CD4-positive, alpha-beta T cell (primary cell): Measurements from ENCODE around the gene SFXN3. TPM values are rescaled to one million over a fixed set of nuclear protein-coding genes. Genes with fewer than 3 reads are reported as not detected.

Source experiments
- ATAC-seq: fragments of 200-7000 bp; cut with Tn5 transposase; one replicate; pipeline ENCODE4 v1.10.0; 2022; ENCODE audit warnings: mild to moderate bottlenecking; ENCODE audit not compliant: poor library complexity
- CTCF ChIA-PET: fragments of 350-600 bp; sonication (Branson Sonifier 250); formaldehyde crosslinking; loops from one replicate; lab custom pipeline; 2021; ENCODE audit warnings: antibody characterized with exemption, inconsistent platforms; lab: Charles Lee
- POLR2A ChIA-PET: fragments of 350-600 bp; sonication (Branson Sonifier 250); formaldehyde crosslinking; loops from one replicate; lab custom pipeline; 2021; ENCODE audit warnings: antibody characterized with exemption, inconsistent platforms; lab: Charles Lee
- DNase-seq, 14 experiments: peaks; one replicate each; pipeline ENCODE4 v3.0.0-alpha.2; 2013 to 2020; ENCODE audit warnings: mixed read lengths in 2 of 14
- H3K27ac ChIP-seq, 2 donors: one replicate each; pipeline versions ENCODE4 v1.5.1 to v1.7.0; 2013; ENCODE audit warnings: low read length in 2 of 2, low read depth in 1 of 2, mild to moderate bottlenecking in 1 of 2
- H3K27me3 ChIP-seq, 2 experiments: 1 replicate in 1 of 2; 2 replicates in 1 of 2; pipeline versions ENCODE4 v1.6.1 to v1.7.0; 2013; ENCODE audit warnings: low read length in 2 of 2, control low read depth in 1 of 2, mild to moderate bottlenecking in 1 of 2, moderate library complexity in 1 of 2; ENCODE audit not compliant: insufficient read depth in 2 of 2, control insufficient read depth in 1 of 2
- H3K36me3 ChIP-seq: one replicate; pipeline ENCODE4 v1.6.1; 2013; ENCODE audit warnings: low read length, control low read depth; ENCODE audit not compliant: insufficient read depth
- H3K4me1 ChIP-seq: one replicate; pipeline ENCODE4 v1.6.1; 2013; ENCODE audit warnings: low read length, control low read depth; ENCODE audit not compliant: insufficient read depth
- H3K4me3 ChIP-seq: one replicate; pipeline ENCODE4 v1.5.1; 2013; ENCODE audit warnings: mild to moderate bottlenecking, low read length, moderate library complexity
- H3K9me3 ChIP-seq, 2 experiments: 1 replicate in 1 of 2; 2 replicates in 1 of 2; pipeline versions ENCODE4 v1.6.1 to v1.7.0; 2013; ENCODE audit warnings: low read length in 2 of 2, mild to moderate bottlenecking in 2 of 2, control low read depth in 1 of 2, moderate library complexity in 1 of 2; ENCODE audit not compliant: control insufficient read depth in 1 of 2, insufficient read depth in 1 of 2
- H3K27ac Mint-ChIP-seq: one replicate; pipeline ENCODE4 v1.8.0; 2020; ENCODE audit warnings: mixed read lengths
- H3K27me3 Mint-ChIP-seq: one replicate; pipeline ENCODE4 v1.8.0; 2021; ENCODE audit warnings: mixed read lengths
- H3K36me3 Mint-ChIP-seq: one replicate; pipeline ENCODE4 v1.8.0; 2021; ENCODE audit warnings: low read depth, mixed read lengths
- H3K4me1 Mint-ChIP-seq: one replicate; pipeline ENCODE4 v1.8.0; 2021; ENCODE audit warnings: low read depth, mixed read lengths
- H3K4me3 Mint-ChIP-seq: one replicate; pipeline ENCODE4 v1.8.0; 2020; ENCODE audit warnings: mild to moderate bottlenecking, mixed read lengths
- H3K9me3 Mint-ChIP-seq: one replicate; pipeline ENCODE4 v1.8.0; 2020; ENCODE audit warnings: mixed read lengths
- intact Hi-C, 2 experiments: fragments of 100-400 bp; cut with DNase I in 1 of 2; cut with micrococcal nuclease in 1 of 2; formaldehyde crosslinking; loops; one replicate each; pipeline versions ENCODE4 v1.15.1 to v1.9.0; 2023 to 2025; cut with DNase I, micrococcal nuclease
- total RNA-seq, 174 experiments: library from RNA in 2 of 174; stranded (reverse) in 2 of 174; gene quantifications; one replicate each; pipeline ENCODE4 v1.2.3 and lab custom pipeline; 2021 to 2026
- TF ChIP-seq, protein P1 (sequence below): fragments of 200-600 bp; IDR thresholded peaks from one replicate; pipeline ENCODE4 v1.8.0; 2022; ENCODE audit warnings: antibody characterized with exemption, mild to moderate bottlenecking

SFXN3 gene
- total RNA-seq, 2 experiments from 2014 or later: 43.2 to 48.3 TPM

DNA sequence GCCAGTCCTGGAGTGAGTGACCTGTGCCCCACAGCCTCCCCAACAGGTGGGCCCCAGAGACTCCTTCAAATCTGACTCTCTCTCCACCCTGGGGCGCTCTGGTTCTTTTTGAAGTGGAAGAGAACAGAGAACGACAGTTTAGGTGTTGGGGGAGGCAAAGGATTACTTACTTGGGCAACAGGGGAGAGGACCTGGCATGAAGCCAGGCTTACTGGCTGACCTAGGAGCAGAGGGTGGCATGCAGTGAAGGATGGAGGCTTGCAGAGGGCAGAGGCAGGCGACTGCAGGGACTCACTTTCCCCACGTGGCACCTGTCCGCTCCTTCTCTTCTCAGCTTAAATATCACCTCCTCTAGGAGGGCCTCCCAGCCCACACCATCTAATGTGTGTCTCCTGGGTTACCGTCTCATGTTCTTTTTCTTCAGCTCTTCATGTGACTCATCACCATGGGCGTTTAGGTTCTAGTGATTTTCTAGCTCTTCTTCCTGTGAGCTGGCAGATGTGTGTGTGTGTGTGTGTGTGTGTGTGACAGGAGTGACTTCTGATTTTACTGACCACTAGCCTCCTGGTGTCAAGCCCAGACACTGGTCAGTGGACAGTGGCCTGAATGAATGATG lies 16.0 kb upstream of the SFXN3 start:
- ChIA-PET POLR2A (interaction anchor here (1.2 to 1.6 kb wide), 2 partner anchors 11 to 16 kb away, joined by 3 to 4 read pairs; partner anchors contain the start of genes PDZD7 and SFXN3), CTCF (interaction anchor here (0.5 to 1.9 kb wide), 17 partner anchors 11 to 581 kb away, joined by 3 to 20 read pairs (median 4); partner anchors contain the start of genes LZTS2, PDZD7 and SFXN3)
- Mint-ChIP-seq H3K27ac (no peak overlapping the region), H3K9me3 (no peaks in the 10 kb centered on the region), H3K36me3 (no peaks in the 10 kb centered on the region), H3K4me3 (no peak overlapping the region), H3K27me3 (peaks cover 56% of the 10 kb centered on the region), H3K4me1 (peaks cover 20% of the 10 kb centered on the region)
- Histone ChIP-seq H3K9me3 (no peaks in the 10 kb centered on the region), H3K27ac (no peak overlapping the region), H3K36me3 (no peaks in the 10 kb centered on the region), H3K4me3 (no peak overlapping the region), H3K27me3 (peaks cover 36 to 39% of the 10 kb centered on the region in 2 experiments), H3K4me1 (peaks cover 32% of the 10 kb centered on the region)
- ATAC-seq (no peak), DNase-seq (no peak)
- intact Hi-C loops: loop anchor here (1.0 to 10.0 kb wide), 6 partner anchors 16 to 452 kb away; partner anchors contain the start of genes LZTS2 (in 2 of the 2), KAZALD1 (in 1 of the 2) and SEMA4G (in 1 of the 2)
- TF ChIP-seq, protein P1, sequence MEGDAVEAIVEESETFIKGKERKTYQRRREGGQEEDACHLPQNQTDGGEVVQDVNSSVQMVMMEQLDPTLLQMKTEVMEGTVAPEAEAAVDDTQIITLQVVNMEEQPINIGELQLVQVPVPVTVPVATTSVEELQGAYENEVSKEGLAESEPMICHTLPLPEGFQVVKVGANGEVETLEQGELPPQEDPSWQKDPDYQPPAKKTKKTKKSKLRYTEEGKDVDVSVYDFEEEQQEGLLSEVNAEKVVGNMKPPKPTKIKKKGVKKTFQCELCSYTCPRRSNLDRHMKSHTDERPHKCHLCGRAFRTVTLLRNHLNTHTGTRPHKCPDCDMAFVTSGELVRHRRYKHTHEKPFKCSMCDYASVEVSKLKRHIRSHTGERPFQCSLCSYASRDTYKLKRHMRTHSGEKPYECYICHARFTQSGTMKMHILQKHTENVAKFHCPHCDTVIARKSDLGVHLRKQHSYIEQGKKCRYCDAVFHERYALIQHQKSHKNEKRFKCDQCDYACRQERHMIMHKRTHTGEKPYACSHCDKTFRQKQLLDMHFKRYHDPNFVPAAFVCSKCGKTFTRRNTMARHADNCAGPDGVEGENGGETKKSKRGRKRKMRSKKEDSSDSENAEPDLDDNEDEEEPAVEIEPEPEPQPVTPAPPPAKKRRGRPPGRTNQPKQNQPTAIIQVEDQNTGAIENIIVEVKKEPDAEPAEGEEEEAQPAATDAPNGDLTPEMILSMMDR: no peak

DNA sequence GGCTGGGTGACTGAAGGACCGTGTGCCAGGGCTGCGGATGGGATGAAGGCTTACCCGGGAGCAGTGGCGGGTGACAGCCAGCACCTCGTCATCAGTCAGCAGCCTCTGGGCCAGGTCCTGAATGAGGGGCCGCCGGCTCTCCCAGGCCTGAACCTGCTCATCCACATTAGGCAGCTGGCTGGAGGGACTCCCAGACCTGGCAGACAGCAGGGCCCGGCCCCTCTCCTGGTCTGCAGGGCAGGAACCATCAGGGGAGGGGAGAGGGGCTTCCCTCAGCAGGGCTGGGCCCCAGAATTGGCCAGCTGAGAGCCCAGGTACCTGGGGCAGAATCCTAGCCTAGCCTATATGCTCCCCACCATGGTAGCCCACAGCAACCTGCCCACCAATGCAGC lies 15.5 kb upstream of the SFXN3 start:
- Histone ChIP-seq H3K4me1 (peaks cover 32% of the 10 kb centered on the region), H3K9me3 (no peaks in the 10 kb centered on the region), H3K27me3 (peaks cover 36 to 39% of the 10 kb centered on the region in 2 experiments), H3K27ac (no peak overlapping the region), H3K4me3 (no peak overlapping the region), H3K36me3 (no peaks in the 10 kb centered on the region)
- DNase-seq: no peak
- intact Hi-C loops: loop anchor here (2.0 to 10.0 kb wide), 2 partner anchors 49 to 453 kb away; partner anchors contain the start of gene KAZALD1 (in 1 of the 2)
- Mint-ChIP-seq H3K4me1 (peaks cover 20% of the 10 kb centered on the region), H3K36me3 (no peaks in the 10 kb centered on the region), H3K9me3 (no peaks in the 10 kb centered on the region), H3K27ac (no peak overlapping the region), H3K4me3 (no peak overlapping the region), H3K27me3 (peaks cover 60% of the 10 kb centered on the region)
- TF ChIP-seq, protein P1: no peak
- CTCF ChIA-PET: interaction anchor here (0.6 kb wide), 1 partner anchor 34 kb away, joined by 3 read pairs; no protein-coding TSS in a partner anchor
- POLR2A ChIA-PET: interaction anchor here (1.2 kb wide), 1 partner anchor 15 kb away, joined by 3 read pairs; the partner anchor contains the start of gene LZTS2
- ATAC-seq: no peak

DNA sequence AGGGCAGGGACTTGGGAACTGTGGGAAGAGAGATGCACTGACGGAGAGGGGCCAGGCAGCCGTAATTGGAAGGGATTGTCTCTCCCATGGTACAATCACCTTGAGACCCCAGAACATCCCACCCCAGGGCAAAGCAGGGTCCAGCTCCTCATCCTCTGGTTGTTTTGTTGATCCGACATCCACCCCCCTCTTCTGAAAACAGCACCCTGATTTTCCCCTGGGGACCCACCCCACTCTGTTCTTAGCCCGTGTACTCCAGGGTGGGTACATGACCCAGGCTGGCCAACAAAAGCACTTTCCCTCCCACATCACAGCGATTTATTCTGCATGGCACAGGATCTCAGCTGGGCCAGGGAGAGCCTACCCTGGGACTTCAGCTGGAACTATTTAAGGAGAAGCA lies 14.2 kb upstream of the SFXN3 start:
- POLR2A ChIA-PET: interaction anchor here (1.2 kb wide), 1 partner anchor 17 kb away, joined by 3 read pairs; the partner anchor contains the start of gene LZTS2
- H3K27ac Mint-ChIP-seq: no peak overlapping the region
- peaks cover 20% of the 10 kb centered on the region for H3K4me1 Mint-ChIP-seq
- Histone ChIP-seq H3K4me1 (peaks cover 32% of the 10 kb centered on the region), H3K9me3 (no peaks in the 10 kb centered on the region), H3K4me3 (no peak overlapping the region), H3K36me3 (no peaks in the 10 kb centered on the region), H3K27me3 (peaks cover 36 to 39% of the 10 kb centered on the region in 2 experiments), H3K27ac (no peak overlapping the region)
- no peaks in the 10 kb centered on the region for H3K36me3 Mint-ChIP-seq
- peaks cover 72% of the 10 kb centered on the region for H3K27me3 Mint-ChIP-seq
- H3K4me3 Mint-ChIP-seq: no peak overlapping the region
- H3K9me3 Mint-ChIP-seq: no peaks in the 10 kb centered on the region
- TF ChIP-seq, protein P1: no peak
- CTCF ChIA-PET: interaction anchor here (1.2 to 1.9 kb wide), 2 partner anchors 15 to 51 kb away, joined by 4 read pairs; no protein-coding TSS in a partner anchor
- ATAC-seq: no peak
- DNase-seq: no peak
- intact Hi-C loops: loop anchor here in 1 of 2 experiments (10.0 kb wide), 1 partner anchor 48 kb away; the partner anchor contains the start of gene KAZALD1
